SU-DHL-6 (cell line): Measurements from ENCODE around the gene ZNF552.
"Not testable (repeated sequence)": the region's sequence is repeated elsewhere in the genome, so short reads cannot be mapped to it uniquely, and the experiment has no call there.

Source experiments
- H2AFZ ChIP-seq: fragments of 200-600 bp; sonication (generic); 2 replicates; pipeline ENCODE4 v1.6.1; 2014; ENCODE audit warnings: low read depth, mild to moderate bottlenecking, moderate library complexity, mixed read lengths, antibody characterized with exemption, low read length; ENCODE audit not compliant: severe bottlenecking
- H3F3A ChIP-seq: fragments of 200-600 bp; shearing (Covaris generic); 2 replicates; pipeline ENCODE4 v1.6.0; 2016; ENCODE audit warnings: antibody characterized with exemption, mild to moderate bottlenecking; ENCODE audit not compliant: insufficient read depth
- H3K27ac ChIP-seq: fragments of 200-600 bp; sonication (generic); 2 replicates; pipeline ENCODE4 v1.5.1; 2016; ENCODE audit warnings: low read depth, mild to moderate bottlenecking, low read length, moderate library complexity, mixed read lengths
- H3K27me3 ChIP-seq: fragments of 200-600 bp; sonication (generic), shearing (Covaris generic); 2 replicates; pipeline ENCODE4 v1.6.0; 2014; ENCODE audit warnings: mild to moderate bottlenecking, low read length
- H3K36me3 ChIP-seq: fragments of 200-600 bp; sonication (generic); 2 replicates; pipeline ENCODE4 v1.6.1; 2014; ENCODE audit warnings: mild to moderate bottlenecking, low read length, mixed read lengths
- H3K4me2 ChIP-seq: fragments of 300-600, 200-600 bp; shearing (Covaris generic), sonication (generic); 2 replicates; pipeline ENCODE4 v1.6.0; 2014; ENCODE audit warnings: low read length, low read depth, mild to moderate bottlenecking; ENCODE audit not compliant: poor library complexity, severe bottlenecking
- H3K4me3 ChIP-seq: fragments of 200-600 bp; sonication (generic); 2 replicates; pipeline ENCODE4 v1.5.1; 2014; ENCODE audit warnings: antibody characterized with exemption, low read length, mild to moderate bottlenecking, mixed read lengths; ENCODE audit not compliant: insufficient read depth, poor library complexity, severe bottlenecking
- H3K79me2 ChIP-seq: fragments of 200-600 bp; sonication (generic); 2 replicates; pipeline ENCODE4 v1.6.1; 2014; ENCODE audit warnings: mild to moderate bottlenecking, low read length, moderate library complexity; ENCODE audit not compliant: insufficient read depth
- H3K9ac ChIP-seq: fragments of 200-600 bp; sonication (generic); 2 replicates; pipeline ENCODE4 v1.7.0; 2014; ENCODE audit warnings: mild to moderate bottlenecking, low read length
- H3K9me2 ChIP-seq: fragments of 200-600 bp; sonication (generic); replicated peaks from 2 replicates; pipeline ENCODE4 v1.6.1; 2014; ENCODE audit warnings: low read length; ENCODE audit not compliant: insufficient read depth
- H3K9me3 ChIP-seq: fragments of 200-600 bp; sonication (generic); 2 replicates; pipeline ENCODE4 v1.6.1; 2014; ENCODE audit warnings: low read length, mixed read lengths; ENCODE audit not compliant: insufficient read depth
- H4K20me1 ChIP-seq: fragments of 200-600 bp; sonication (generic); 2 replicates; pipeline ENCODE4 v1.6.1; 2014; ENCODE audit warnings: low read depth, mild to moderate bottlenecking, antibody characterized with exemption, low read length, moderate library complexity, mixed read lengths
- EZH2phosphoT487 ChIP-seq: fragments of 200-600 bp; sonication (generic), shearing (Covaris generic); conservative IDR thresholded peaks from 2 replicates; pipeline ENCODE4 v1.6.1; 2018; ENCODE audit warnings: mild to moderate bottlenecking, antibody characterized with exemption, low read length, moderate library complexity, mixed read lengths
- TF ChIP-seq, protein P1 (sequence below): fragments of 200-600 bp; sonication (generic); IDR thresholded peaks from one replicate; pipeline ENCODE4 v1.5.1; 2017; ENCODE audit warnings: antibody characterized with exemption, mild to moderate bottlenecking, low read length, moderate library complexity; ENCODE audit not compliant: insufficient read depth, poor library complexity, severe bottlenecking

The ZNF552 gene

DNA sequence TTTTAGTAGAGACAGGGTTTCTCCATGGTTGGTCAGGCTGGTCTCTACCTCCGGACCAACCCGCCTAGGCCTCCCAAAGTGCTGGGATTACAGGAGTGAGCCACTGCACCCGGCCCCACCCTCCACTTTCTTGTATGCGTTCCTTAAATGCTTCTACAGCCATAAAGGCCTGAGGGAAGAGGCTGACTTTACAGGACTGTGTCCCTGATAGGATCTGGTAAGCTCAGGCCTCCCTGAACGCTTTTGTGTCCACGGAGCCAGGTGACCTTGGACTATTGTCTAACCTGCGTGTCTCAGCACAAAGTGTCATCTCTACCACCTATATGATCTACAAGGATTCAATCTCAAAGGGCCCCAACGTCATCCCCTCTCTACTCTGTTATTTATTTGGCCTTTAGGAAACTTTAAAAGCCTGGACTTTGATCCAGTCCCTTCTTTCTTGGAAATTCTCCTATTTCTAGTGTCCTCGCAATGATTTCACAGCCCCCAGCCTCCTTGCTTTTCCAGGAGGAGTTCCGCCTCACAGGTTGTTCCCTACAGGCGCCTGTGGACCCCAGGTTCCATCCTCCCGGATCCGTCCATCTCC, 701 bp downstream of the ZNF552 start:
- H3K9me2 ChIP-seq = no peaks in the 10 kb centered on the region
- peak overlapping the region; percentile 76 for H2AFZ ChIP-seq
- H3K4me3 ChIP-seq = peak overlapping the region; percentile 84
- H4K20me1 ChIP-seq = no peaks in the 10 kb centered on the region
- H3K27ac ChIP-seq = 0 out of 2 replicates have a peak overlapping the region, but pooled peaks have one; percentile 1
- H3F3A ChIP-seq = 0 out of 2 replicates have a peak, but pooled peaks cover 4% of the 10 kb centered on the region
- peak overlapping the region; percentile 95 for H3K4me2 ChIP-seq
- H3K27me3 ChIP-seq = no peaks in the 10 kb centered on the region
- H3K9me3 ChIP-seq = no peaks in the 10 kb centered on the region
- H3K9ac ChIP-seq = peak overlapping the region; percentile 92
- H3K36me3 ChIP-seq = no peaks in the 10 kb centered on the region
- TF ChIP-seq EZH2phosphoT487 = no peak
- TF ChIP-seq, protein P1, sequence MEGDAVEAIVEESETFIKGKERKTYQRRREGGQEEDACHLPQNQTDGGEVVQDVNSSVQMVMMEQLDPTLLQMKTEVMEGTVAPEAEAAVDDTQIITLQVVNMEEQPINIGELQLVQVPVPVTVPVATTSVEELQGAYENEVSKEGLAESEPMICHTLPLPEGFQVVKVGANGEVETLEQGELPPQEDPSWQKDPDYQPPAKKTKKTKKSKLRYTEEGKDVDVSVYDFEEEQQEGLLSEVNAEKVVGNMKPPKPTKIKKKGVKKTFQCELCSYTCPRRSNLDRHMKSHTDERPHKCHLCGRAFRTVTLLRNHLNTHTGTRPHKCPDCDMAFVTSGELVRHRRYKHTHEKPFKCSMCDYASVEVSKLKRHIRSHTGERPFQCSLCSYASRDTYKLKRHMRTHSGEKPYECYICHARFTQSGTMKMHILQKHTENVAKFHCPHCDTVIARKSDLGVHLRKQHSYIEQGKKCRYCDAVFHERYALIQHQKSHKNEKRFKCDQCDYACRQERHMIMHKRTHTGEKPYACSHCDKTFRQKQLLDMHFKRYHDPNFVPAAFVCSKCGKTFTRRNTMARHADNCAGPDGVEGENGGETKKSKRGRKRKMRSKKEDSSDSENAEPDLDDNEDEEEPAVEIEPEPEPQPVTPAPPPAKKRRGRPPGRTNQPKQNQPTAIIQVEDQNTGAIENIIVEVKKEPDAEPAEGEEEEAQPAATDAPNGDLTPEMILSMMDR = no peak
- peaks cover 28% of the 10 kb centered on the region for H3K79me2 ChIP-seq

DNA sequence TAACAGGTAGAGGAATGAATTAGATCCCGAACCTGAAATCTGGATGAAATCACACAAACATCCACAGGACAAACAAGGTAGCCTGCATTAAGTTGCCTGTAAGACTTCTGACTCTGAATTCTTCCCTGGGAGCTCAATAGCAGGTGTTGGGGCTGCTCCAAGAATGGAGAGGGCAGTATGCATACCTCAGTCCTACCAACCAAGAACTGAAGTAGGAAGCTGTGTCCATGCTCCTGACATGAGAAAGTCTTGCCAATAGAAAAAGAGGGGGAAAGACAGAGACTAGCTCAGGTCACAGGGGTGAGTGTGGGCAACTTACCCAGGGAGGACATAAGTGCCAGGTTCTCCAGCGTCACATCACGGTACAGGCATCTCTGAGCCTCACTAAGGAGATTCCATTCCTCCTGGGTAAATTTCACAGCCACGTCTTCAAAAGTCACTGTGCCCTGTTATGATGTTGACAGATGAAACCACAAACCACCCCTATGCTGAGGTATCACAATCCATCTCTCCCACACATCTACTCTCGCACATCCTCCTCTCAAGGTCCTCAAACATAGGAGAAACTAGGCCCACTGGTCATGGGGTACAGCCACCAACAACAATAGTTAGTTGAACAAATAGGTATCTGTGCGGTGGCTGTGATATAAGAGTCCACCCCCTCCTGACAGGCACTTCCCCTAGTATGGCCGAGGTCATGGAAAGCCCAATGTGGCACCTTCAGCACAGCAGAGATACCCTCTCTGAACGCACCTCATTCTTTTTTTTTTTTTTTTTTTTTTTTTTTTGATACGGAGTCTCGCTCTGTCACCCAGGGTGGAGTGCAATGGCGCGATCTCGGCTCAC, 1.5 kb downstream of the ZNF552 start:
- H3K9me2 ChIP-seq, H3K9me3 ChIP-seq, H3F3A ChIP-seq, H2AFZ ChIP-seq, H3K4me3 ChIP-seq, H3K27ac ChIP-seq, H3K9ac ChIP-seq, H4K20me1 ChIP-seq, H3K27me3 ChIP-seq, H3K36me3 ChIP-seq: not testable (repeated sequence)
- peaks cover 28% of the 10 kb centered on the region for H3K79me2 ChIP-seq
- H3K4me2 ChIP-seq = peak overlapping the region; percentile 95

DNA sequence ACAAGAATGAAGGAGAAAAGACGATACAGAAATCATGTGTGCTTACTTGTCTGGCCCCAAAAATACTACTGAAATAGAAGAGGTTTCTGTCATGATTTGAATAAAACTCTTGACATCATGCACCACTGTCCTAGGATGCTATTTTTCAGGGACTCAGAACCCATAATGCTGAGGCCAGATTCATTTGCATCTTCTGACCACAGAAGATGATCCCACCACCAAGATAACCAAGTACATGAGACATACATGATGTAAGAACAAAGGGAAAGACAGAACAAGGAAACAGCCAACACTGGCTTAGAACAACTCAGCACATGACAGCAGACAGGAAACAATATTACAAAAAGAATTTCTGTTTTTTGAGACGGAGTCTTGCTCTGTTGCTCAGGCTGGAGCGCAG, 2.5 kb downstream of the ZNF552 start:
- Histone ChIP-seq H3K27ac (0 out of 2 replicates have a peak overlapping the region, but pooled peaks have one; percentile 35), H3K4me3 (no peak overlapping the region), H3K9ac (no peak overlapping the region), H3K4me2 (peak overlapping the region; percentile 28), H2AFZ (no peak overlapping the region), H4K20me1 (no peaks in the 10 kb centered on the region), H3K27me3 (no peaks in the 10 kb centered on the region), H3K9me3 (no peaks in the 10 kb centered on the region), H3K9me2 (no peaks in the 10 kb centered on the region), H3F3A (0 out of 2 replicates have a peak, but pooled peaks cover 4% of the 10 kb centered on the region), H3K79me2 (peaks cover 28% of the 10 kb centered on the region), H3K36me3 (no peaks in the 10 kb centered on the region)
- TF ChIP-seq EZH2phosphoT487 = no peak
- TF ChIP-seq, protein P1 = no peak

DNA sequence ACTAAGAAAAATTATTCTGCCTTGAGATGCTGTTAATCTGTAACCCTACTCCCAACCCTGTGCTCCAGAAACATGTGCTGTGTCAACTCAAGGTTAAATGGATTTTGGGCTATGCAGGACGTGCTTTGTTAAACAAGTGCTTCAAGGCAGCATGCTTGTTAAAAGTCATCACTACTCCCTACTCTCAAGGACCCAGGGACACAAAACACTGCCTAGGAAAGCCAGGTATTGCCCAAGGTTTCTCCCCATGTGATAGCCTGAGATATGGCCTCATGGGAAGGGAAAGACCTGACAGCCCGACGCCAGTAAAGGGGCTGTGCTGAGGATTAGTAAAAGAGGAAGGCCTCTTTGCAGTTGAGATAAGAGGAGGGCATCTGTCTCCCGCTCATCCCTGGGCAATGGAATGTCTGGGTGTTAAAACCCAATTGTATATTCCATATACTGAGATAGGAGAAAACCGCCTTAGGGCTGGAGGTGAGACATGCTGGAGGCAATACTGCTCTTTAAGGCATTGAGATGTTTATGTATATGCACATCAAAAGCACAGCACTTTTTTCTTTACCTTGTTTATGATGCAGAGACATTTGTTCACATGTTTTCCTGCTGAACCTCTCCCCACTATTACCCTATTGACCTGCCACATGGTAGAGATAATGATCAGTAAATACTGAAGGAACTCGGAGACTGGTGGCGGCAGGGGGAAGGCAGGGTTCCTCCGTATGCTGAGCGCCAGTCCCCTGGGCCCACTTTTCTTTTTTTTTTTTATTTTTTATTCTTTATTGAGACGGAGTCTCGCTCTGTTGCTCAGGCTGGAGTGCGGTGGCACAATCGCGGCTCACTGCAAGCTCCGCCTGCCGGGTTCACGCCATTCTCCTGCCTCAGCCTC, 4.1 kb downstream of the ZNF552 start:
- H3K4me2 ChIP-seq, H3K4me3 ChIP-seq, H2AFZ ChIP-seq, H3K9ac ChIP-seq, H4K20me1 ChIP-seq, H3K9me2 ChIP-seq, H3K27ac ChIP-seq, H3K36me3 ChIP-seq, H3K27me3 ChIP-seq, H3K9me3 ChIP-seq, H3F3A ChIP-seq: not testable (repeated sequence)
- H3K79me2 ChIP-seq = peaks cover 33% of the 10 kb centered on the region
